ENCODE data around the gene TEX101.

GRCh38 chr19:43422000-43422688 is 7.5 kb downstream of the TEX101 start:
- TF ChIP-seq, protein P1, sequence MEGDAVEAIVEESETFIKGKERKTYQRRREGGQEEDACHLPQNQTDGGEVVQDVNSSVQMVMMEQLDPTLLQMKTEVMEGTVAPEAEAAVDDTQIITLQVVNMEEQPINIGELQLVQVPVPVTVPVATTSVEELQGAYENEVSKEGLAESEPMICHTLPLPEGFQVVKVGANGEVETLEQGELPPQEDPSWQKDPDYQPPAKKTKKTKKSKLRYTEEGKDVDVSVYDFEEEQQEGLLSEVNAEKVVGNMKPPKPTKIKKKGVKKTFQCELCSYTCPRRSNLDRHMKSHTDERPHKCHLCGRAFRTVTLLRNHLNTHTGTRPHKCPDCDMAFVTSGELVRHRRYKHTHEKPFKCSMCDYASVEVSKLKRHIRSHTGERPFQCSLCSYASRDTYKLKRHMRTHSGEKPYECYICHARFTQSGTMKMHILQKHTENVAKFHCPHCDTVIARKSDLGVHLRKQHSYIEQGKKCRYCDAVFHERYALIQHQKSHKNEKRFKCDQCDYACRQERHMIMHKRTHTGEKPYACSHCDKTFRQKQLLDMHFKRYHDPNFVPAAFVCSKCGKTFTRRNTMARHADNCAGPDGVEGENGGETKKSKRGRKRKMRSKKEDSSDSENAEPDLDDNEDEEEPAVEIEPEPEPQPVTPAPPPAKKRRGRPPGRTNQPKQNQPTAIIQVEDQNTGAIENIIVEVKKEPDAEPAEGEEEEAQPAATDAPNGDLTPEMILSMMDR (IDR thresholded peaks at IDR 0.05): no peak
- no peak for TF ChIP-seq POLR2AphosphoS5 (IDR thresholded peaks at IDR 0.05)
- no peak for TF ChIP-seq EP300 (IDR thresholded peaks at IDR 0.05)
- no peak for TF ChIP-seq POLR2A (IDR thresholded peaks at IDR 0.05)

All from sigmoid colon (tissue), 4 donors.